Endothelial cell of umbilical vein (primary cell): Measurements from ENCODE around the gene HNRNPL. TPM values are rescaled to one million over a fixed set of nuclear protein-coding genes. Genes with fewer than 3 reads are reported as not detected.

Experiments
- BruUV-seq: library from RNA; stranded (reverse); fragments of 400-500 nt; replicated peaks from 2 replicates; lab custom pipeline; 2021; lab: Mats Ljungman, UMichigan
- CTCF ChIA-PET: fragments of 300-600, 350-600 bp; sonication (Branson Sonifier 250); formaldehyde crosslinking; loops from one replicate; lab custom pipeline; 2021; ENCODE audit warnings: antibody characterized with exemption, inconsistent platforms; lab: Charles Lee
- POLR2A ChIA-PET: fragments of 300-600, 350-600 bp; sonication (Branson Sonifier 250); formaldehyde crosslinking; loops from one replicate; lab custom pipeline; 2021; ENCODE audit warnings: antibody characterized with exemption, inconsistent platforms; lab: Charles Lee
- DNase-seq: peaks from one replicate; pipeline ENCODE4 v3.0.0-alpha.2; 2011; ENCODE audit warnings: low read depth, low spot score
- FAIRE-seq: peaks from 2 replicates; lab custom pipeline; 2011; peaks lifted over from hg19 to GRCh38; lab: Jason Lieb, UNC
- H2AFZ ChIP-seq: 2 replicates; pipeline ENCODE4 v1.6.0; 2012; ENCODE audit warnings: low read depth, low read length, control low read depth, inconsistent platforms
- H3K27ac ChIP-seq: 2 replicates; pipeline ENCODE4 v1.5.1; 2011; ENCODE audit warnings: low read depth, mild to moderate bottlenecking, control low read depth, low read length, moderate library complexity; ENCODE audit not compliant: insufficient read depth
- H3K27me3 ChIP-seq, 2 experiments: 2 replicates each; pipeline versions ENCODE4 v1.6.0 to v1.6.1; 2011; ENCODE audit warnings: low read length in 2 of 2, mixed read lengths in 1 of 2; ENCODE audit not compliant: control insufficient read depth in 2 of 2, insufficient read depth in 2 of 2
- H3K36me3 ChIP-seq, 2 experiments: 2 replicates in 1 of 2; 3 replicates in 1 of 2; pipeline ENCODE4 v1.5.1; 2011; ENCODE audit warnings: low read length in 2 of 2, mild to moderate bottlenecking in 1 of 2, moderate library complexity in 1 of 2; ENCODE audit not compliant: control insufficient read depth in 2 of 2, insufficient read depth in 2 of 2; ENCODE audit errors: extremely low read depth in 1 of 2
- H3K4me1 ChIP-seq: 3 replicates; pipeline ENCODE4 v1.5.1; 2011; ENCODE audit warnings: mild to moderate bottlenecking, low read length; ENCODE audit not compliant: control insufficient read depth, insufficient read depth; ENCODE audit errors: extremely low read depth
- H3K4me2 ChIP-seq: 2 replicates; pipeline ENCODE4 v1.6.1; 2011; ENCODE audit warnings: low read length, control low read depth, mixed read lengths; ENCODE audit not compliant: insufficient read depth
- H3K4me3 ChIP-seq, 3 experiments: fragments of 200-600 bp in 1 of 3; sonication (generic), shearing (Covaris generic) in 1 of 3; replicated peaks in 1 of 3; 2 replicates each; pipeline ENCODE4 v1.5.1; 2011 to 2016; ENCODE audit warnings: control low read depth in 3 of 3, low read length in 3 of 3, mild to moderate bottlenecking in 2 of 3, inconsistent platforms in 1 of 3, low read depth in 1 of 3, moderate library complexity in 1 of 3; ENCODE audit not compliant: insufficient read depth in 1 of 3
- H3K79me2 ChIP-seq: 2 replicates; pipeline ENCODE4 v1.6.0; 2012; ENCODE audit warnings: low read length, inconsistent platforms; ENCODE audit not compliant: control insufficient read depth, insufficient read depth
- H3K9ac ChIP-seq: replicated peaks from 2 replicates; pipeline ENCODE3; 2011; ENCODE audit warnings: low read length, control low read depth; ENCODE audit not compliant: insufficient read depth; ENCODE audit errors: extremely low read depth
- H3K9me1 ChIP-seq: replicated peaks from 3 replicates; pipeline ENCODE4 v1.6.0; 2011; ENCODE audit warnings: mild to moderate bottlenecking, low read length; ENCODE audit not compliant: control insufficient read depth, insufficient read depth; ENCODE audit errors: extremely low read depth
- H3K9me3 ChIP-seq: replicated peaks from 2 replicates; pipeline ENCODE4 v1.5.1; 2012; ENCODE audit warnings: low read length, inconsistent platforms; ENCODE audit not compliant: control insufficient read depth, insufficient read depth
- H4K20me1 ChIP-seq: replicated peaks from 2 replicates; pipeline ENCODE3; 2011; ENCODE audit warnings: mild to moderate bottlenecking, low read length; ENCODE audit not compliant: control insufficient read depth, insufficient read depth; ENCODE audit errors: extremely low read depth
- CTCF ChIP-seq, 2 donors: IDR thresholded peaks; 1 replicate in 1 of 2; 2 replicates in 1 of 2; pipeline ENCODE4 v1.5.1; 2011; ENCODE audit warnings: low read length in 2 of 2, mild to moderate bottlenecking in 2 of 2, moderate library complexity in 2 of 2, control low read depth in 1 of 2, inconsistent platforms in 1 of 2, low read depth in 1 of 2; ENCODE audit not compliant: insufficient read depth in 1 of 2; ENCODE audit errors: extremely low read depth in 1 of 2
- EZH2 ChIP-seq: IDR thresholded peaks from 2 replicates; pipeline ENCODE4 v1.6.1; 2012; ENCODE audit warnings: borderline replicate concordance, low read depth, mild to moderate bottlenecking, moderate library complexity, low read length, inconsistent platforms; ENCODE audit not compliant: severe bottlenecking
- FOS ChIP-seq: IDR thresholded peaks from 2 replicates; pipeline ENCODE4 v1.6.1; 2011; ENCODE audit warnings: mild to moderate bottlenecking, low read length, moderate library complexity, borderline replicate concordance; ENCODE audit not compliant: insufficient read depth
- GATA2 ChIP-seq: IDR thresholded peaks from 2 replicates; pipeline ENCODE4 v1.7.0; 2011; ENCODE audit warnings: low read depth, mild to moderate bottlenecking, moderate library complexity, mixed read lengths, low read length; ENCODE audit not compliant: insufficient read length, insufficient read depth
- JUN ChIP-seq: IDR thresholded peaks from 2 replicates; pipeline ENCODE4 v1.6.1; 2011; ENCODE audit warnings: borderline replicate concordance, low read depth; ENCODE audit not compliant: insufficient read length, insufficient read depth
- MYC ChIP-seq: IDR thresholded peaks from one replicate; pipeline ENCODE4 v1.6.1; 2011; ENCODE audit warnings: mild to moderate bottlenecking, low read depth, low read length
- POLR2A ChIP-seq: IDR thresholded peaks from 2 replicates; pipeline ENCODE4 v1.6.1; 2012; ENCODE audit warnings: low read depth, mild to moderate bottlenecking, control low read depth, low read length
- POLR2AphosphoS5 ChIP-seq: IDR thresholded peaks from 2 replicates; pipeline ENCODE4 v1.6.1; 2012; ENCODE audit warnings: low read depth, mild to moderate bottlenecking, control low read depth, low read length, moderate library complexity; ENCODE audit not compliant: insufficient read depth
- dilution Hi-C: fragments of 300-500 bp; cut with MboI; formaldehyde crosslinking; loops from one replicate; pipeline ENCODE4 v1.15.0; 2019; ENCODE audit warnings: low sequenced_read_pairs; ENCODE audit not compliant: extremely low pct_ligation_motif_present
- intact Hi-C: fragments of 100-400 bp; cut with micrococcal nuclease; formaldehyde crosslinking; loops from one replicate; pipeline ENCODE4 v1.10.0; 2022
- polyA plus RNA-seq, 4 experiments: library from polyadenylated mRNA; depleted of rRNA in 3 of 4; stranded (reverse) in 3 of 4; unstranded in 1 of 4; fragments of >200 nt; gene quantifications; 2 replicates each; pipeline versions ENCODE4 v1.2.1 to v1.2.3, GENCODE V29; 2011 to 2012; ENCODE audit warnings: missing spikeins in 1 of 4
- total RNA-seq: library from RNA; stranded (reverse); gene quantifications from 2 replicates; pipeline ENCODE4 v1.2.3, GENCODE V29; 2021
- TF ChIP-seq, protein P1 (sequence below): IDR thresholded peaks from 2 replicates; pipeline ENCODE4 v1.6.1; 2011; ENCODE audit not compliant: insufficient read depth, insufficient read length

HNRNPL gene
- total and polyA plus RNA-seq, 2 donors (not counting 3 experiments of a cell fraction or from before 2014, with no cell fraction given): 305 to 451 TPM

- H4K20me1 ChIP-seq: no peaks in the 10 kb centered on the region
- dilution Hi-C loops: no loop called here
- H3K4me2 ChIP-seq: peak overlapping the region; percentile 80
- no peaks in the 10 kb centered on the region for H3K9me1 ChIP-seq
- H3K9me3 ChIP-seq: no peaks in the 10 kb centered on the region
- H3K36me3 ChIP-seq: peaks cover 21 to 34% of the 10 kb centered on the region in 2 experiments
- H2AFZ ChIP-seq: no peak overlapping the region
- intact Hi-C loops: loop anchor here (2.0 kb wide), 1 partner anchor 80 kb away; no protein-coding TSS in a partner anchor
- FAIRE-seq (peak; percentile 31), DNase-seq (peak; percentile 16)
- peak overlapping the region; percentile 73 for H3K9ac ChIP-seq
- no peak for TF ChIP-seq POLR2AphosphoS5
- no peak for TF ChIP-seq POLR2A
- TF ChIP-seq JUN: no peak
- TF ChIP-seq EZH2: no peak
- TF ChIP-seq CTCF (IDR thresholded peaks at IDR 0.05; ENCODE audit: extremely low read depth in 1 of 2, insufficient read depth in 1 of 2, low read depth in 1 of 2, low read length in 2 of 2): no peak
- no peak for TF ChIP-seq GATA2
- TF ChIP-seq FOS: no peak
- TF ChIP-seq, protein P1, sequence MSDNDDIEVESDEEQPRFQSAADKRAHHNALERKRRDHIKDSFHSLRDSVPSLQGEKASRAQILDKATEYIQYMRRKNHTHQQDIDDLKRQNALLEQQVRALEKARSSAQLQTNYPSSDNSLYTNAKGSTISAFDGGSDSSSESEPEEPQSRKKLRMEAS: no peak
- no peak for TF ChIP-seq MYC
- H3K4me1 ChIP-seq: peaks cover 34% of the 10 kb centered on the region
- peak overlapping the region; percentile 86 for H3K27ac ChIP-seq
- CTCF ChIA-PET: interaction anchor here (0.6 to 1.4 kb wide), 13 partner anchors 15 to 214 kb away, joined by 3 to 9 read pairs (median 3); partner anchors contain the start of genes ECH1, MRPS12, NFKBIB and SARS2
- peaks cover 54% of the 10 kb centered on the region for H3K79me2 ChIP-seq
- H3K27me3 ChIP-seq: no peaks in the 10 kb centered on the region
- peak overlapping the region; percentile 8 to 84 (median 56) for H3K4me3 ChIP-seq
- BruUV-seq: TSS peak; percentile 43
- POLR2A ChIA-PET: interaction anchor here (0.6 to 1.2 kb wide), 11 partner anchors 8 to 201 kb away, joined by 3 to 6 read pairs (median 3); partner anchors contain the start of genes ACTN4, ECH1, MRPS12 and SARS2
Measured at GRCh38 chr19:38848299-38849146, 1.3 kb downstream of the HNRNPL start.
